GOT3 (cell line): ENCODE data around the gene OR2V2.
A peak's percentile ranks its signal among the peaks of the same experiment; 100 is the strongest.
"Not testable (repeated sequence)": the region's sequence is repeated elsewhere in the genome, so short reads cannot be mapped to it uniquely, and the experiment has no call there.

ENCODE experiments used
- DNase-seq: peaks from one replicate; lab custom pipeline; 2025; ENCODE audit warnings: mixed read lengths; lab: John Stamatoyannopoulos, UW

Gene OR2V2

DNA sequence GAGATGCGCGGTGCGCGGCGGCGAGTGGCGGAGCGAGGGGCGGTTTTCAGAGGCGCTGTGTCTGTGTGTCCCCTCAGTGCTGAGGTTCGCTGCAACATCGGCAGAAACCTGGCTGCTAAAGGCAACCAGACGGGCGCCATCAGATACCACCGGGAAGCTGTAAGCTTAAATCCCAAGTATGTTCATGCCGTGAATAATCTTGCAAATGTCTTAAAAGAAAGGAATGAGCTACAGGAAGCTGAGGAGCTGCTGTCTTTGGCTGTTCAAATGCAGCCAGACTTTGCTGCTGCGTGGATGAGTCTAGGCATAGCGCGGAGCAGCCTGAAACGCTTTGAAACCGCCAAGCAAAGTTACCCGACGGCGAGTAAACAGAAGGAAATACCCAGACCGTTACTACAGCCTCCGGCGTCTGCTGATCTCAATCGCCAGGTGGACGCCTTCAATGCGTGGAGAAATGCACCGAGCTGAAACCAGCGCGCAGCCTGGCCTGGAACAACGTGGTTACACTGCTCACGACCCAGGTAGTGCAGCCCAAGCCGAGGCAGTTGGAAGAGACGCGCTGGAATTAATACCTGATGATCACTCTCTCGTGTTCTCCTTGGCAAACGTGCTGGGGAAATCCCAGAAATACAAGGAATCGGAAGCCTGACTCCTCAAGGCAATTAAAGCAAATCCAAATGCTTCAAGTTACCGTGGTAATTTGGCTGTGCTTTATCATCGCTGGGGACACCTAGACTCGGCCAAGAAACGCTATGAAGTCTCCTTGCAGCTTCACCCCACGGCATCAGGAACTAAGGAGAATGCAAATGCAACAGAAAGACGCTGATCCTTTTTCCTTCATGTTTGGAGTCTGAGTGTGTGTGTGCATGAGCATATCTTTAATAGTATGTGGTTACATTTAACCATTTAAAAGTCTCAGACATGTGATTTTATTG, 32.3 kb upstream of the OR2V2 start:
- DNase-seq = no peak

DNA sequence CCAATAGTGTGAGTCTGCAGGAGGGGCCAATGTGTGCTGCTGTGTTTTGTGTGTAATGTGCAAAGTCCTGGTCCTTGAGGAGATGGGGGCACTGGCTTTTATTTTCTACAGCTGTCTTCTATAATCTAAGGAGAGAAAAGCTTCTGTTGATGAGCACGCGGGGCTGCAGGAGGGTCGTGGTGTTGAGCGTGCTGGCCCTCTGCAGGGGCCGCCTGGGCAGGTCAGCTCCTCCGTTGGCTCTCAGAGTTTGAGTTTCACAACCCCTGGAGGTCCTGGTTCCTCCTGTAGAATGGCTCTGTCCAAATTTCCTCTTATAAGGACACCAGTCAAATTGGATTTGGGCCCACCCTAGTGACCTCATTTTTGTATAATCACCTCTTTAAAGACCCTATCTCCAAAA, 29.0 kb upstream of the OR2V2 start:
- DNase-seq = no peak

DNA sequence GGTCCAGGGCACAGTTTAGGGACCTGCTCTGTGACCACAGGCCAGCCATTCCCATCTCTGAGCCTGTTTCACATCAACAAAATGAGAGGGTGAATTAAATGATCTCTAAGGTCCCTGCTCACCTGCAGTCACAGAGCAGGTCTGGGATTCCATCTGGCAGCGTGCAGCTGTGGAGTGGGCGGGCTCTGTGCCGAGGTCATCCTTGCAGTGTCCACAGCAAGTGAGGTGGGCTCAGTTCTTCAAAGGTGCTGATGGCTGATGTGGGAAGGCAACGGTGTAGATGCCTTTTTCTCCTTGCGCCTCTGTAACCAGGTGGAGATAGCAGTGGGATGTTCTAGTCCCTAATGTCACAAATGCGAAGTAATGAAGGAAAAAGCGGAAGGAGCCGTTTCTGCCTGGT, 28.3 kb upstream of the OR2V2 start:
- DNase-seq = no peak

- DNase-seq = no peak
These were observed 27.1 kb upstream of the OR2V2 start for GRCh38 chr5:181120306-181120705.

GRCh38 chr5:181120761-181121160, 26.6 kb upstream of the OR2V2 start:
- DNase-seq = no peak

GRCh38 chr5:181121675-181122561, 25.5 kb upstream of the OR2V2 start:
- no peak for DNase-seq

GRCh38 chr5:181124526-181124925, 22.9 kb upstream of the OR2V2 start:
- DNase-seq = no peak

DNA sequence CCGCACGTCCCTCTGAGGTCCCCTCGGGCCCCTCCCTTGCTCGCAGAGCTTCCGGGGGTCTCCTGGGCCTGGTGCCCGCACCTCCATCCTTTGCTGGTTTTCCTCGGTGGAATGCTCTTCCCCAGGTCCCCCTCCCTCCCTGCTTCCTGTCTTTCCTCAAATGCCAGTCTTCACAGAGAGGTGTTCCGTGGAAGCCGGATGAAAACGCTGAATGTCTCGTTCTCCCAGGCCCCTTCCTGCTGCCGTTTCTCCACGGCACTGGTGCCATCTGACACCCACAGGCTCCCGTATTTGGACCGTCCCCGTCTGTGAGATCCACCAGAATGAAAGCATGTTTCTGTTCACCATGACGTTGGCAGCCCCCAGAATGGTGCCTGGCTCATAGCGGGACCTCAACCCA, 20.5 kb upstream of the OR2V2 start:
- DNase-seq = no peak

DNA sequence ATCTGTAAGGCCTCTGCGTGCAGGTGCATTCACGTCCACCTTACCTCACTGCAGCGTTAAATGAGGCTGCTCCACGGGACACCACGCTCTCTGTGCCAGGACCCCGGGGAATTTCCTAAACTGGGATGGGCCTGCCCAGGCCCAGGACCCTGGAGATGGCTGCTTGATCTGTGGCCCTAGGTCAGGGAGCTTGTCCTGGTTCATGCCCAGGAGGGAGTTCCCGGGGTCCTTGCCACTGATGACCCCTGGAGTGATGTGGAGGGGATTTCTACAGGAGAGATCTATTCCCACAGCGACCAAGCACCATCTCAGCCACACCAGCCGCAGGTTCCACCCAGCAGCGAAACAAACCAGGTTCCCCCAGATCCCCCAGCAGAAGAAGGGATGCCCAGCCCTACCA, 19.9 kb upstream of the OR2V2 start:
- no peak for DNase-seq

DNA sequence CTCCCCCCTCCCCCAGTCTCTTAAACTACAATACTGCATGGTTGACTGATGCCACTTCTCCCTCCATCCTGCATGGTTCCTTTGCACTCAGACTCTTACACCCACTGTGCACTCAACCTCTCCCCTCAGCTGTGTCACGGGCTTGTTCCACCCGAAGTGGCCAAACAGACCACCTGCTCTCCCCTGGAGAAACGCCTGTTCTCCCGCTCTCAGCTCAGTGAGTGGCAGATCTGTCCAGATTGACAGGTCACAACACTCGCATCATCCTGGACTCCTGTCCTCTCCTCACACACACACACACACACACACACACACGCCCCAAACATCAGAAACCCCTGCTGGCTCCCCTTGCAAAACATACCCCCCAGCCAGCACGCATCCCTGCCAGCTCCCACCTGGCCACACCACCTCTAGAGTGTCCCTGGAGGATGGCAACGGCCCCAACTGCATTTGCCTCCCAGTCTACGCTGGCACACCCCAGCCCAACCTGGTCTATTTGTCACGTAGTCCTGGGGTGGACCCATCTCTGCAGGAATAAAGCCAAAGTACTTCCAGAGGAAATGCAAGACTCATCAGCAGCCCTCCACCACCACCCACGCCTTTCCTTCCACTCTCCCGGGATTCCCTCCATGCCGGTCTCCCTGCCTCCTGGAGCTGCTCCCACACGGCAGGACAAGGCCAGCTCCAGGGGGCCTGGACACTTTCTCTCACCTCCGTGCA, 19.3 kb upstream of the OR2V2 start:
- DNase-seq = no peak

- no peak for DNase-seq
These were observed 17.8 kb upstream of the OR2V2 start for GRCh38 chr5:181129601-181130000.

- not testable (repeated sequence) for DNase-seq
These were observed 17.3 kb upstream of the OR2V2 start for GRCh38 chr5:181130081-181130480.

DNA sequence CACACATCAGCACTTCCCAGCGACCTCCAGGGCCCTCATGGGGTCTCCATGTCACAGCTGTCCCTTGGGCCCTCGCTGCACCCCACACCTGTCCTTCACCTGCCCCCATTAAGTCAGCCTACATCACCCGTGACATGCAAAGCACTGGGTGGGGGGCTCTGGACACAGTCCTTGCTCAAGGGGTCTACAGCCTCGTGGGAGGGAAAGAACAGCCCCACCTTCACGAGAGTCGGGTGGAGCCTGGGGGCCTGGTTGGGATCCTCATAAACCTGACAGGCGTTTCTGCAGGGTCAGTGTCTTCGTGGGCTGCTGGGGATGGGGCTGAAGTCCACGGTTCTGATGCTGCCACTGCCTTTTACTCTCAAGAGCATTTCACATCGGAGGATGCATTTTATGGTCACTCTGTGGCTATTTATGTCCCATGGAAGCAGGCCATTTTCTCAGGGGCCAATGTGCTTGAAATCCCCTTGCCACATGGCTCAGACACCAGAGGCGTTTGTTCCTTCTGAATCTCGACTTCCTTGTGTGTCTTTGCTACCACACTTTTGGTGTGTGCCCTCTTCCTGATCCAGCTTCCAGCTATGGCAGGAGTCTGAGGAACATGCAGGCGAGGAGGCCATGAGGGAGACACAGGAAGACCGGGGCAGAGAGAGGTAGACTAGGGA, 16.4 kb upstream of the OR2V2 start, which contains the start of gene OR2V1:
TSS of gene OR2V1 (minus strand) at position 338 of the 665 bp plus-strand sequence. CDS start 5,865 bp downstream, outside the sequence.
- no peak for DNase-seq

GRCh38 chr5:181131514-181131913, 15.9 kb upstream of the OR2V2 start:
- DNase-seq = no peak

DNA sequence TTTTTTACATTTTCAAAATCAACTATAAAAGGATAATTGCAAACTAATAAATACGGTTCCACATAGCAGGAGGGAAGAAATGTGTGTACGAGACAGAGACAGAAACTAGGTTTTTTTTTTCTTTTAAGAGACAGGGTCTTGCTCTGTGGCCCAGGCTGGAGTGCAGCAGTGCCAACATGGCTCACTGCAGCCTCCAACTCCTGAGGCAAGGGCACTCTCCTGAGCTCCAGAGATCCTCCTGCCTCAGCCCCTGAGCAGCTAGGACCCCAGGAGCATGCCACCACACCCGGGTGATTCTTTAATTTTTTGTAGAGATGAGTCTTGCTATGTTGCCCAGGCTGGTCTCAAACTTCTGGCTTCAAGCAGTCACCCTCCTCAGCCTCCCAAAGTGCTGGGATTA, 14.3 kb upstream of the OR2V2 start:
- no peak for DNase-seq

DNA sequence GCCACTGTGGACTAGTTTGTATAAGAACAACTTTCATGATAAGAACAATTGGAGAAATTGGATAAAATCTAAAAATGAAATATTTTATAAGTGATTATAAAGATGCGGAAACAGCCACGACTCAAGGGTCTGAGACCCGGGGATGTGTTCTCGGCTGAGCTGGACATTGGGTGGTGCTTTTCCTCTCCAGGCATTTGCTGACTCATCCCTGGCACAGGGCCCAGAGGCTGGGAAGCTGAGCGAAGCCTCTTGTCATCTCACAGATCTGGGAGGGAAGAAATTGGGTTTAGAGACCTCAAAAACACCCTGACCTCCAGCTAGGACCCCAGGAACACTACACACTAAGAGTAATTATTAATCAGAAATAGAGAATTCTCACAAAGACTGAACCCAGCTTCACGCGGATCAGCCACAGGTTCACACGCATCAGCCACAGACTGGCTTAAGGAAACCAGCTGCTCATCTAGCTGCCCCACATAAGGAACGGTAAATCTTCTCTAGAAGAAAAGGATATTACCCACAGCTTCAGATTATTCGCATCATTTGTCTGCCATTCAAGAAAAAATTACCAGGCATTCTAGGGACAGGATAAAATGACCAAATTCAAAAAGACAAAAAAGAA, 13.7 kb upstream of the OR2V2 start:
- DNase-seq = peak; percentile 25

DNA sequence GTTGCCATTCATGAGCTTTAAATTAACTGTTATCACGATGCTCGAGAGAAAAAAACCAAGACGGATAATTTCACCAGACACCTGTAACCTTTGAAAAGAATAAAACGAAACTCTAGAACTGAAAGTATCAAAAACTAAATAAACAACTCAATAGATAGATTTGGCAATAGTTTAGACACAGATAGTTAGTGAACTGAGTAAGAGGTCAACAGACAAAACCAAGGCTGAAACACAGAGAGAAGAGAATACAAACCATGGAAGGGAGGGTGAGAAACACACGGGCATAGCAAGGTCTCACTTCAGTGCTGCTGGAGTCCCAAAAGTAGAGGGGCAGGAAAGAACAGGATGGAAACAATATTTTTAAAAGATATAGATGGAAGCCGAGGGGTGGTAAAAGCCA, 13.1 kb upstream of the OR2V2 start:
- DNase-seq = no peak

DNA sequence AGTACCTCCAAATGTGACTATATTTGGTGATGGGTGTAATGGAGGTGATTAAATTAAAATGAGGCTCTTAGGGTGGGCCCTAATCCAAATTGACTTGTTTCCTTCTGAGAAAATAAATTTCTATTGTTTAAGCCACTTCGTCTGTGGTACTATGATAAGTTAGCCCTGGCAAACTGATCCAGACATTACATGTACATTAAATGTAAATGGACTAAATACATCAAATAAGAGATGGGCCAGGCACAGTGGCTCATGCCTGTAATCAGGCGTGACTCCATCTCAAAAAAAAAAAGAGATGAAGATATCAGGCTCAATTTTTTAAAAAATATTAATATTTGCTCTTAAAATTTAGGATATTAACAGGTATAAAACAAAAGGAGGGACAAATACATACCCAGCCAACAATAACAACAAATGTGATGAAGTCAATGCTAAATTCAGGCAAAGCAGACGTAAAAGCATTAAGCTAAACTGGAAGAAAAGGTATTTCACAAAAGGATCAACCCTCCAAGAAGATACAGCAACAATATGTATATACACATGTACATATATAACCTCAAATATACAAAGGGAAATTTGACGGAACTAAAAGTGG, 10.9 kb upstream of the OR2V2 start:
- DNase-seq = no peak

GRCh38 chr5:181138258-181138657, 9.1 kb upstream of the OR2V2 start:
- DNase-seq = no peak

DNA sequence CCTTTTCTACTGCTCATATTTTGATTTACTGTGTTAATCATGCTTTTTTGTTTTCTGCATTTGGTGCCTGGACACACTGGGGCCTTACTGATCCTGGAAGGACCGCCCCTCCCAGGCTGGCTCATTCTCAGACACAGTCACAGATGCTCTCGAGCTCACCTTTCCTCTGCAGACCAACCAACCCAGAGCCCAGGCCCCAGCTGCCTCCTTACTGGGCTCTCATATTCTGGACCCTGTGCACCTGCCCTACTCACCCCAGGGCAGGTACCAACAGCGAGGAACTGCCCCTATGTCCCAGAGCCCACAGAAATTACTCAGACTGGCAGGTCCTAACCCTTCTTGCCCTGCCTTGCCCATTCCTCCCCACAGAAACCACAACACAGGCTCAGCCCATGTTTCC, 6.6 kb upstream of the OR2V2 start:
- no peak for DNase-seq

GRCh38 chr5:181142054-181142453, 5.3 kb upstream of the OR2V2 start:
- DNase-seq = no peak
